ENCODE results near the gene NFYC. TPM values are rescaled to one million over a fixed set of nuclear protein-coding genes. Genes with fewer than 3 reads are reported as not detected.
A peak's percentile ranks its signal among the peaks of the same experiment; 100 is the strongest.

The NFYC gene
- total and polyA plus RNA-seq, 8 donors, result 54.6 to 98.1 (median 86.0) TPM

DNA sequence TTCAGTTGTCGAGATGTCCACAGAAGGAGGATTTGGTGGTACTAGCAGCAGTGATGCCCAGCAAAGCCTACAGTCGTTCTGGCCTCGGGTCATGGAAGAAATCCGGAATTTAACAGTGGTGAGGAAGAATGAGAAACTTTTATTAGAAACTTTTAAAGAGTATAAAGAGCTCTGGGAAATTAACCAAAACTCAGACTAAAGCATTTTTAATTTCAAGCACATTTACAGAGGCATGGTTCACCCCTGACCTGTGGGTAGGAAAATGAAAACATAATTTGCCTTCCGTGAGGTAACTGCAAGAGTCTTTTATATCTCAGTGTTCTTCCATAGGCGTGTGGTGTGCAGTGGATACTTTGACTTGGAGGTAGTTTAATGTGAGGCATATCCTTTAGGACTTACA is 47.3 kb downstream of the NFYC start:
- ATAC-seq, result no peak
- TF ChIP-seq, protein P1, sequence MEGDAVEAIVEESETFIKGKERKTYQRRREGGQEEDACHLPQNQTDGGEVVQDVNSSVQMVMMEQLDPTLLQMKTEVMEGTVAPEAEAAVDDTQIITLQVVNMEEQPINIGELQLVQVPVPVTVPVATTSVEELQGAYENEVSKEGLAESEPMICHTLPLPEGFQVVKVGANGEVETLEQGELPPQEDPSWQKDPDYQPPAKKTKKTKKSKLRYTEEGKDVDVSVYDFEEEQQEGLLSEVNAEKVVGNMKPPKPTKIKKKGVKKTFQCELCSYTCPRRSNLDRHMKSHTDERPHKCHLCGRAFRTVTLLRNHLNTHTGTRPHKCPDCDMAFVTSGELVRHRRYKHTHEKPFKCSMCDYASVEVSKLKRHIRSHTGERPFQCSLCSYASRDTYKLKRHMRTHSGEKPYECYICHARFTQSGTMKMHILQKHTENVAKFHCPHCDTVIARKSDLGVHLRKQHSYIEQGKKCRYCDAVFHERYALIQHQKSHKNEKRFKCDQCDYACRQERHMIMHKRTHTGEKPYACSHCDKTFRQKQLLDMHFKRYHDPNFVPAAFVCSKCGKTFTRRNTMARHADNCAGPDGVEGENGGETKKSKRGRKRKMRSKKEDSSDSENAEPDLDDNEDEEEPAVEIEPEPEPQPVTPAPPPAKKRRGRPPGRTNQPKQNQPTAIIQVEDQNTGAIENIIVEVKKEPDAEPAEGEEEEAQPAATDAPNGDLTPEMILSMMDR (IDR thresholded peaks at IDR 0.05), result no peak
- H3K9me3 ChIP-seq, result no peaks in the 10 kb centered on the region

DNA sequence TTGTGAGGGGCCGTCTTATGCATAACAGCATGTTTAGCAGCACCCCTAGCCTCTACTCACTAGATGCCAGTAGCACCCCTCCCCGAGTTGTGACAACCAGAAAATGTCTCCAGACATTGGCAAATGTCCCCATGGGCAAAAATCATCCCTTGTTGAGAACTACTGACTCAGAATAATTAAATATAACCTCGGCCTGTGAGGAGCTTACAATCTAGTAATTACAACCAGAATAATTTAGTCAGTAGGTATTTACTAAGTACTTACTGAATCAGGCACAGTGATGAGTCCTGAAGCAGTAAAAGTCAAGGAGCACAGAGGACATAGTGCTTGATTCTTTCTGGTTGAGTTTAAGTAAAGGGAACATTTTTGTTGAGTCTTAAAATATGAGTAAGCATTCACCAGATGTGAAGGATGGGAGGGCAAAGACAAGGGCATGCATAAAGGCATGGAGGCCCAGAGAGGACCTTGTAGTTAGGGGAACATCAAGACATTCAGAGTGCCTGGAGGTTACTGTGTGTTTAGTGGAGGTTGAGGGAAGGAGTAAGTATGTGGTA is 48.0 kb downstream of the NFYC start:
- intact Hi-C loops (cut with DNase I), result no loop called here
- H3K4me3 ChIP-seq, result no peak overlapping the region
- ATAC-seq (no peak), DNase-seq (no peak)
- H3K27me3 ChIP-seq, result no peaks in the 10 kb centered on the region
- peaks cover 7 to 9% of the 10 kb centered on the region in 2 donors for H3K4me1 ChIP-seq
- H3K27ac ChIP-seq, result no peak overlapping the region
- H3K36me3 ChIP-seq, result peaks cover 0 to 45% of the 10 kb centered on the region in 2 donors
- H3K9me3 ChIP-seq, result no peaks in the 10 kb centered on the region
- TF ChIP-seq, protein P1 (IDR thresholded peaks at IDR 0.05), result no peak

More for the DNA sequence above, 47.3 kb downstream of the NFYC start:
- peaks cover 7 to 9% of the 10 kb centered on the region in 2 donors for H3K4me1 ChIP-seq
- H3K4me3 ChIP-seq, result no peak overlapping the region
- H3K27me3 ChIP-seq, result no peaks in the 10 kb centered on the region
- no peak overlapping the region for H3K27ac ChIP-seq
- DNase-seq, result no peak
- peaks cover 0 to 41% of the 10 kb centered on the region in 2 donors for H3K36me3 ChIP-seq
- intact Hi-C loops (cut with DNase I), result no loop called here

DNA sequence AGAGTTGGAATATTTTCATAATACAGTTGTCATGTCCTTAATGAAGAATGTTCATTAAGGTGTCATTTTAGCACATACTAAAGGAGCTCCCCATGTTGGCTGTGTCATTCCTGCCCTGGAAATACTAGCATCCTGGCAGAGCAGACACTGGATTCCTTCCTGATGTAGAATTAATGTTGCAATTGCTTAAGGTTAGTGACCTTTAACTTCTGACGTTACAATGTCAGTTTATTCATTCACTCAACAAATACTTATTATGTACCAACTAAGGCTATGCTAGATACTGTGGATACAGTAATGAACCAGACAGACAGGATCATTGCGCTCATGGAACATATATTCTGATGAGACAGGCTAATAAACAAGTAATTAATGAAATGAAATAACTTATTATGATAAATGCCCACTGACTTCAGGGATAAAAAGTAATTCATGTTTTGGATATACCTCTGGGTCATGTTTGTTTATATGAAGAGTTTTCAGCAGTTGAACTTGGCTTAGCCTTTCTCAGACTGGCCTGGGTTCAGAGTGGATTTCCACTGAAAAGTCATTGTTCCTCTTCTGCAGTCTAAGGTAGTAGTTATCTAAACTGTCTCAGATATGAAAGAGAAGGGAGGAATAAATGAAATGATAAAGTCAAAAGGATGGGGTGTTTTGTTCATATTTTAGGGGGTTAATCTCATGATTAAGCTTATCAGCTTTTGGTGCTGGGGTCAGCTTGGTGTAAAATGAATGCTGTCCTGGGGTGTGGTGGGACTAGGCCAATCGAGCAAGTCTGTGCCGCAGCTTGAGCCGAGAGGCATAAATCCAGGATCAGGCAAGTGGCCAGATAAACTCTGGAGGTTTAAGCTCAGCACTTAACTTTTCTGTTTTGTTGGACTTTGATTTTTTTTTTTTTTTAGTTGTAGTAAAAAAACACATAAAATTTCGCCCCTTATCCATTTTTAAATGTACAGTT is 48.8 kb downstream of the NFYC start:
- peak; percentile 35 for ATAC-seq

DNA sequence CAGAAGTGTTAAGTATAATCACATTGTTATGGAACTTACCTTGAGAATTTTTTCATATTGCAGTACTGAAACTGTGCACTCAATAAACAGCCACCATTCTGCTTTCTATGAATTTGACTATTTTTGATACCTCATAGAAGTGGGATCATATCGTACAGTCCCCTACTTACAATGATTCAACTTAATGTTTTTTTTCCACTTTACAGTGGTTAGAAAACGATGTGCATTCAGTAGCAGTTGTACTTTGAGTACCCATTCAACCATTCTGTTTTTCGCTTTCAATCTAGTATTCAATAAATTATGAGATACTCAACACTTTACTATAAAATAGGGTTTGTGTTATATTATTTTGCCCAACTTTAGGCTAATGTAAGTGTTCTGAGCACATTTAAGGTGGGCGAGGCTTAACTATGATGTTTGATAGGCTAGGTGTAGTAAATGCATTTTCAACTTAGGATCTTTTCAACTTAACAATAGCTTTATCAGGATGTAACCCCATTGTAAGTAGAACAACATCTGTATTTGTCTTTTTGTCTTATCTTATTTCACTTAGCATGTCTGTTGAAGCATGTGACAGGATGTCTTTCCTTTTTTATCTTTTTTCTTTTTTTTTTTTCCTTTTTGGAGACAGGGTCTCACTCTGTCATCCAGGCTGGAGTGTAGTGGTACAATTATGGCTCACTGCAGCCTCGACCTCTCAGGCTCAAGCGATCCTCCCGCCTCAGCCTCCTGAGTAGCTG is 49.7 kb downstream of the NFYC start:
- intact Hi-C loops (cut with DNase I), result no loop called here
- H3K4me1 ChIP-seq, result peaks cover 3 to 7% of the 10 kb centered on the region in 2 donors
- no peaks in the 10 kb centered on the region for H3K27me3 ChIP-seq
- H3K9me3 ChIP-seq, result no peaks in the 10 kb centered on the region
- peak overlapping the region in 1 of 2 donors; percentile 4 for H3K27ac ChIP-seq
- TF ChIP-seq, protein P1 (IDR thresholded peaks at IDR 0.05), result no peak
- H3K4me3 ChIP-seq, result no peak overlapping the region
- DNase-seq (no peak), ATAC-seq (no peak)
- H3K36me3 ChIP-seq, result peaks cover 0 to 53% of the 10 kb centered on the region in 2 donors

More for the DNA sequence above, 48.8 kb downstream of the NFYC start:
- DNase-seq, result no peak
- H3K9me3 ChIP-seq, result no peaks in the 10 kb centered on the region
- peaks cover 7 to 9% of the 10 kb centered on the region in 2 donors for H3K4me1 ChIP-seq
- H3K27me3 ChIP-seq, result no peaks in the 10 kb centered on the region
- H3K27ac ChIP-seq, result peak overlapping the region in 1 of 2 donors; percentile 4
- no peak overlapping the region for H3K4me3 ChIP-seq
- TF ChIP-seq, protein P1 (IDR thresholded peaks at IDR 0.05), result no peak
- intact Hi-C loops (cut with DNase I), result no loop called here
- peaks cover 0 to 45% of the 10 kb centered on the region in 2 donors for H3K36me3 ChIP-seq
